ENCODE data around the gene HPDL.

Gene HPDL

GRCh38 chr1:45348966-45349677 lies 22.4 kb downstream of the HPDL start:
- in situ Hi-C loops (cut with HindIII; ENCODE audit: low sequenced_read_pairs) = no loop called here
- no peak for TF ChIP-seq CTCF (IDR thresholded peaks at IDR 0.05; ENCODE audit: low read depth, low read length)
- no peak overlapping the region for H3K4me3 ChIP-seq (ENCODE audit: low read depth, low read length)
- no peak for DNase-seq (ENCODE audit: low read depth, low spot score)

DNA sequence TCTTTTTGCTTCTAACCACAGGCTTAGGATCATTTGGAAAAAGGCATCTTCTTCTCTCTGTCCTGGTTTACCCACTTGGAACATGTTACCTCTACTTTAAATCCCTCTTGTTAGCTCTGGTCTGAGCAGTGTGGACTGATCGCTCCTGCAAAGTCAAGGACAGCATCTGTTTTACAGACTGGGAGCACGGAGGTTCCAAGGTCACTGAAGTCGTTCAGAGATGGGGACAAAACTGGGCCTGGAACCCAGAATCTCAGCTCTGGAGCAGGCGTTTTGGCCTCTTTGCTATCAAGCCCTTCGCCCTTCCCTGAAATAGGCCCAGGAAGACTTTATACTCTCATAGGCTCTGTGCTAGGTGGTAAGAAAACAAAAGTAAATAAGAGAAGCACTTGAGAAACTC lies 24.8 kb downstream of the HPDL start:
- no peak overlapping the region for H3K4me3 ChIP-seq (ENCODE audit: low read depth, low read length)
- no peak for TF ChIP-seq CTCF (IDR thresholded peaks at IDR 0.05; ENCODE audit: low read depth, low read length)
- no peak for DNase-seq (ENCODE audit: low read depth, low spot score)
- in situ Hi-C loops (cut with HindIII; ENCODE audit: low sequenced_read_pairs) = no loop called here

- H3K4me3 ChIP-seq (ENCODE audit: low read depth, low read length) = no peak overlapping the region
- TF ChIP-seq CTCF (IDR thresholded peaks at IDR 0.05; ENCODE audit: low read depth, low read length) = no peak
- in situ Hi-C loops (cut with HindIII; ENCODE audit: low sequenced_read_pairs) = no loop called here
- DNase-seq (ENCODE audit: low read depth, low spot score) = no peak
Measured at GRCh38 chr1:45353685-45354084, 27.0 kb downstream of the HPDL start.

DNA sequence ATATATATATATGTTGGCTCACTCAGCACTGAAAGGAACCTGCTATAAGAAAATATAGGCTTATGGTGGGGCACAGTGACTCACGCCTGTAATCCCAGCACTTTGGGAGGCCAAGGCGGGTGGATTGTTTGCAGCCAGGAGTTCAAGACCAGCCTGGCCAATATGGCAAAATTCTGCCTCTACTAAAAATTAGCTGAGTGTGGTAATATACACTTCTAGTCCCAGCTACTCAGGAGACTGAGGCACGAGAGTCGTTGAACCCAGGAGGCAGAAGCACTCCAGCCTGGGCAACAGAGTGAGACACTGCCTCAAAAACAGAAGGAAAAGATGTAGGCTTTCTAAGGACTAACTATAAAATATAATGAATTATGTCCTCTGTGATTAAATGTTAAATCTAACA lies 28.1 kb downstream of the HPDL start:
- no peak overlapping the region for H3K4me3 ChIP-seq (ENCODE audit: low read depth, low read length)
- no peak for TF ChIP-seq CTCF (IDR thresholded peaks at IDR 0.05; ENCODE audit: low read depth, low read length)
- no peak for DNase-seq (ENCODE audit: low read depth, low spot score)
- in situ Hi-C loops (cut with HindIII; ENCODE audit: low sequenced_read_pairs) = no loop called here

DNA sequence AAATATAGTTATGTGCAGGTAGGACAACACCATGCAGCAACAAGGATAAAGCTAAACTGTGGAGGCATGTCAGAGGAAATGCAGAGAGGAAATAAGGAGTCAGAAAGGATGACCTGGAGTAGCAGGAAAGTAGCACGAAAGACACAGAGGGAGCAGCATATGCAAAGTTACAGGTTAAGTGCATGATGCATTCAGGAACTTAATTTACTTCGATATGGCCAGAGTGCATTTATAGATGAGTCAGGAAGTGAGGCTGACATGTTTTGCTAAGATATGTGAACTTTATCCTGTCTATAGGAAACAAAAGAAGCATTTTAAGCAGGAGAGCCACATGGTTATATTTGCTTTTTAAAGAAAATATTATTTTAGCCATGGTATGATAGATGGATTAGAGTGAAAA lies 29.0 kb downstream of the HPDL start:
- no peak for DNase-seq (ENCODE audit: low read depth, low spot score)
- H3K4me3 ChIP-seq (ENCODE audit: low read depth, low read length) = no peak overlapping the region
- TF ChIP-seq CTCF (IDR thresholded peaks at IDR 0.05; ENCODE audit: low read depth, low read length) = no peak
- in situ Hi-C loops (cut with HindIII; ENCODE audit: low sequenced_read_pairs) = no loop called here

DNA sequence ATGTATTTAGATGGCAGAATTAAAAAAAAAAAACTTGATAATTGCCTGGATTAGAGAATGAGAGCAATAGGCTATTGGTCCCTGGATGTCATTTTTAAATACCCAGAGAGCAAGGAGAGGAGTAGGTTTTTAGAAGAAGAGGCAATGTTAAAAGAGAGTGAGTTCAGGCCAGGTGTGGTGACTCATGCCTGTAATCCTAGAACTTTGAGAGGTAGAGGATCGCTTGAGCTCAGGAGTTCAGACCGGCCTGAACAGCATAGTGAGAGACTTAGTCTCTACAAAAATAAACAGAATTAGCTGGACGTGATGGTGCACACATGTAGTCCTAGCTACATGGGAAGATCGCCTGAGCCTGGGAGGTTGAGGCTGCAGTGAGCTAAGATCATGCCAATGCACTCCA lies 29.5 kb downstream of the HPDL start:
- no peak overlapping the region for H3K4me3 ChIP-seq (ENCODE audit: low read depth, low read length)
- no peak for TF ChIP-seq CTCF (IDR thresholded peaks at IDR 0.05; ENCODE audit: low read depth, low read length)
- in situ Hi-C loops (cut with HindIII; ENCODE audit: low sequenced_read_pairs) = no loop called here
- no peak for DNase-seq (ENCODE audit: low read depth, low spot score)

Measured in astrocyte of the spinal cord (primary cell).